Hepatocyte (in vitro differentiated cells): Measurements from ENCODE around the gene SLC27A2. TPM values are rescaled to one million over a fixed set of nuclear protein-coding genes. Genes with fewer than 3 reads are reported as not detected.

Experiments
- DNase-seq: peaks from one replicate; pipeline ENCODE4 v3.0.0-alpha.2; 2016; ENCODE audit warnings: low spot score
- H2AFZ ChIP-seq: fragments of 200-600 bp; sonication (generic); 2 replicates; pipeline ENCODE4 v1.6.0; 2016; ENCODE audit warnings: antibody characterized with exemption, mild to moderate bottlenecking
- H3K27ac ChIP-seq: fragments of 200-600 bp; sonication (generic); 2 replicates; pipeline ENCODE4 v1.5.1; 2016; ENCODE audit warnings: mild to moderate bottlenecking
- H3K27me3 ChIP-seq: fragments of 200-600 bp; sonication (generic); 2 replicates; pipeline ENCODE4 v1.6.1; 2016
- H3K36me3 ChIP-seq: fragments of 200-600 bp; sonication (generic); replicated peaks from 2 replicates; pipeline ENCODE4 v1.5.1; 2016; ENCODE audit warnings: low read depth; ENCODE audit not compliant: insufficient read depth
- H3K4me1 ChIP-seq: fragments of 200-600 bp; sonication (generic); 2 replicates; pipeline ENCODE4 v1.5.1; 2016; ENCODE audit warnings: mild to moderate bottlenecking, moderate library complexity; ENCODE audit not compliant: insufficient read depth
- H3K4me2 ChIP-seq: fragments of 200-600 bp; sonication (generic); 2 replicates; pipeline ENCODE4 v1.6.0; 2016
- H3K4me3 ChIP-seq: fragments of 200-600 bp; sonication (generic); 2 replicates; pipeline ENCODE4 v1.5.1; 2016; ENCODE audit warnings: mild to moderate bottlenecking
- H3K79me2 ChIP-seq: fragments of 200-600 bp; sonication (generic); 2 replicates; pipeline ENCODE4 v1.6.0; 2017; ENCODE audit warnings: mild to moderate bottlenecking
- H3K9me2 ChIP-seq: fragments of 200-600 bp; sonication (generic); replicated peaks from 2 replicates; pipeline ENCODE4 v1.6.0; 2017; ENCODE audit warnings: mild to moderate bottlenecking; ENCODE audit not compliant: insufficient read depth
- H3K9me3 ChIP-seq: fragments of 200-600 bp; sonication (generic); 2 replicates; pipeline ENCODE4 v1.5.1; 2016; ENCODE audit warnings: low read depth, mild to moderate bottlenecking
- H4K20me1 ChIP-seq: fragments of 200-600 bp; sonication (generic); 2 replicates; pipeline ENCODE4 v1.6.0; 2016; ENCODE audit warnings: mild to moderate bottlenecking; ENCODE audit not compliant: insufficient read depth, poor library complexity, severe bottlenecking
- CTCF ChIP-seq: fragments of 200-600 bp; sonication (generic); IDR thresholded peaks from 2 replicates; pipeline ENCODE4 v1.5.1; 2016; ENCODE audit warnings: antibody characterized with exemption, mild to moderate bottlenecking; ENCODE audit not compliant: poor library complexity
- EZH2 ChIP-seq: fragments of 200-600 bp; sonication (generic); IDR thresholded peaks from 2 replicates; pipeline ENCODE4 v1.6.1; 2016; ENCODE audit warnings: antibody characterized with exemption, mild to moderate bottlenecking, borderline replicate concordance
- EZH2phosphoT487 ChIP-seq: fragments of 200-600 bp; sonication (generic); IDR thresholded peaks from one replicate; pipeline ENCODE4 v1.6.1; 2018; ENCODE audit warnings: antibody characterized with exemption, mild to moderate bottlenecking, low read depth, moderate library complexity; ENCODE audit not compliant: unreplicated experiment, severe bottlenecking
- WGBS: methylation state at CpG from one replicate; pipeline ENCODE4 v1.1.6; 2016; ENCODE audit warnings: low lambda C conversion rate; ENCODE audit errors: missing lambda C conversion rate; 5-methylcytosine and 5-hydroxymethylcytosine counted together
- polyA plus RNA-seq: library from polyadenylated mRNA; unstranded; fragments of >200 nt; fragmentation: Nextera tagmentation; extraction: Ambion mirVana; gene quantifications from 2 replicates; pipeline ENCODE4 v1.2.1, GENCODE V29; 2016
- total RNA-seq: library from RNA; depleted of rRNA; stranded (reverse); fragments of >200 nt; gene quantifications from 2 replicates; pipeline ENCODE4 v1.2.3, GENCODE V29; 2014

Gene SLC27A2
- total and polyA plus RNA-seq, 2 experiments from 2014 or later = 24.8 to 41.3 TPM

- Histone ChIP-seq H3K4me3 (no peak overlapping the region), H2AFZ (no peak overlapping the region), H3K4me2 (no peak overlapping the region), H3K27me3 (no peaks in the 10 kb centered on the region), H3K4me1 (peaks cover 5% of the 10 kb centered on the region), H3K27ac (no peak overlapping the region), H3K9me2 (no peaks in the 10 kb centered on the region), H3K36me3 (no peaks in the 10 kb centered on the region), H3K79me2 (no peaks in the 10 kb centered on the region), H3K9me3 (no peaks in the 10 kb centered on the region), H4K20me1 (no peaks in the 10 kb centered on the region)
- no peak for DNase-seq
- WGBS = 93% methylated on average over 1 of the region's 1 CpG
- TF ChIP-seq EZH2 = no peak
- TF ChIP-seq EZH2phosphoT487 = no peak
- no peak for TF ChIP-seq CTCF
Measured at GRCh38 chr15:50225057-50225456, 43.1 kb downstream of the SLC27A2 start.

- no peak for DNase-seq
- Histone ChIP-seq H3K4me2 (no peak overlapping the region), H3K4me3 (no peak overlapping the region), H4K20me1 (no peaks in the 10 kb centered on the region), H3K27me3 (no peaks in the 10 kb centered on the region), H3K36me3 (no peaks in the 10 kb centered on the region), H3K79me2 (no peaks in the 10 kb centered on the region), H3K4me1 (peaks cover 5% of the 10 kb centered on the region), H3K27ac (peak overlapping the region; percentile 48), H2AFZ (no peak overlapping the region), H3K9me2 (no peaks in the 10 kb centered on the region), H3K9me3 (no peaks in the 10 kb centered on the region)
- no peak for TF ChIP-seq CTCF
- TF ChIP-seq EZH2phosphoT487 = no peak
- WGBS = 71% methylated on average over 3 of the region's 3 CpGs
Measured at GRCh38 chr15:50225938-50226337, 43.9 kb downstream of the SLC27A2 start.

- H3K79me2 ChIP-seq = no peaks in the 10 kb centered on the region
- WGBS = 85% methylated on average over 5 of the region's 5 CpGs
- no peak for TF ChIP-seq CTCF
- H3K27ac ChIP-seq = no peak overlapping the region
- no peak overlapping the region for H3K4me3 ChIP-seq
- H3K27me3 ChIP-seq = no peaks in the 10 kb centered on the region
- H4K20me1 ChIP-seq = no peaks in the 10 kb centered on the region
- DNase-seq = no peak
- no peaks in the 10 kb centered on the region for H3K9me2 ChIP-seq
- H3K4me1 ChIP-seq = peaks cover 5% of the 10 kb centered on the region
- no peaks in the 10 kb centered on the region for H3K36me3 ChIP-seq
- H3K9me3 ChIP-seq = no peaks in the 10 kb centered on the region
- no peak overlapping the region for H2AFZ ChIP-seq
- H3K4me2 ChIP-seq = no peak overlapping the region
Measured at GRCh38 chr15:50227076-50227475, 45.1 kb downstream of the SLC27A2 start.

- Histone ChIP-seq H3K9me2 (no peaks in the 10 kb centered on the region), H3K4me3 (no peak overlapping the region), H3K4me2 (no peak overlapping the region), H2AFZ (no peak overlapping the region), H3K27me3 (no peaks in the 10 kb centered on the region), H3K79me2 (no peaks in the 10 kb centered on the region), H3K36me3 (no peaks in the 10 kb centered on the region), H3K27ac (no peak overlapping the region), H4K20me1 (no peaks in the 10 kb centered on the region), H3K4me1 (peaks cover 5% of the 10 kb centered on the region), H3K9me3 (no peaks in the 10 kb centered on the region)
- no peak for DNase-seq
- TF ChIP-seq EZH2phosphoT487 (no peak), EZH2 (no peak), CTCF (no peak)
- 85% methylated on average over 3 of the region's 3 CpGs for WGBS
Measured at GRCh38 chr15:50228866-50229265, 46.9 kb downstream of the SLC27A2 start.
